GM19372 (cell line): ENCODE results near the gene ANKS1B.
"Not testable (repeated sequence)": the region's sequence is repeated elsewhere in the genome, so short reads cannot be mapped to it uniquely, and the experiment has no call there.

Source experiments
- ATAC-seq: cut with Tn5 transposase; IDR thresholded peaks from one replicate; pipeline ENCODE4 v1.9.1; 2021; ENCODE audit warnings: mild to moderate bottlenecking, low read depth, moderate library complexity; ENCODE audit not compliant: unreplicated experiment

The ANKS1B gene

GRCh38 chr12:99898645-99899044 is 86.1 kb downstream of the ANKS1B start:
- ATAC-seq: no peak

- ATAC-seq: no peak
Measured at GRCh38 chr12:99879439-99879838, 105.3 kb downstream of the ANKS1B start.

- no peak for ATAC-seq
Measured at GRCh38 chr12:99875081-99875480, 109.7 kb downstream of the ANKS1B start.

GRCh38 chr12:99870085-99870484 is 114.7 kb downstream of the ANKS1B start:
- ATAC-seq: no peak

GRCh38 chr12:99861731-99862130 is 123.0 kb downstream of the ANKS1B start:
- ATAC-seq: no peak

- no peak for ATAC-seq
Measured at GRCh38 chr12:99859126-99859525, 125.6 kb downstream of the ANKS1B start.

GRCh38 chr12:99852666-99853065 is 132.1 kb downstream of the ANKS1B start:
- no peak for ATAC-seq

- ATAC-seq: no peak
Measured at GRCh38 chr12:99847936-99848335, 136.8 kb downstream of the ANKS1B start.

- ATAC-seq: no peak
Measured at GRCh38 chr12:99834710-99835109, 150.0 kb downstream of the ANKS1B start.

- no peak for ATAC-seq
Measured at GRCh38 chr12:99833397-99833796, 151.3 kb downstream of the ANKS1B start.

- ATAC-seq: no peak
Measured at GRCh38 chr12:99824900-99825542, 159.7 kb downstream of the ANKS1B start.

GRCh38 chr12:99822273-99822672 is 162.5 kb downstream of the ANKS1B start:
- ATAC-seq: no peak

GRCh38 chr12:99810718-99811593 is 173.8 kb downstream of the ANKS1B start:
- ATAC-seq: no peak

GRCh38 chr12:99809909-99810308 is 174.8 kb downstream of the ANKS1B start:
- ATAC-seq: no peak

- ATAC-seq: no peak
Measured at GRCh38 chr12:99806304-99806703, 178.4 kb downstream of the ANKS1B start.

- ATAC-seq: no peak
Measured at GRCh38 chr12:99804715-99805114, 180.0 kb downstream of the ANKS1B start.

GRCh38 chr12:99800605-99801004 is 184.1 kb downstream of the ANKS1B start:
- no peak for ATAC-seq

- ATAC-seq: not testable (repeated sequence)
Measured at GRCh38 chr12:99797931-99798330, 186.8 kb downstream of the ANKS1B start.

- no peak for ATAC-seq
Measured at GRCh38 chr12:99783421-99783820, 201.3 kb downstream of the ANKS1B start.

GRCh38 chr12:99772274-99772673 is 212.5 kb downstream of the ANKS1B start:
- ATAC-seq: no peak

GRCh38 chr12:99771659-99772058 is 213.1 kb downstream of the ANKS1B start:
- ATAC-seq: no peak
